ENCODE data around the gene APBB2.

APBB2 gene

DNA sequence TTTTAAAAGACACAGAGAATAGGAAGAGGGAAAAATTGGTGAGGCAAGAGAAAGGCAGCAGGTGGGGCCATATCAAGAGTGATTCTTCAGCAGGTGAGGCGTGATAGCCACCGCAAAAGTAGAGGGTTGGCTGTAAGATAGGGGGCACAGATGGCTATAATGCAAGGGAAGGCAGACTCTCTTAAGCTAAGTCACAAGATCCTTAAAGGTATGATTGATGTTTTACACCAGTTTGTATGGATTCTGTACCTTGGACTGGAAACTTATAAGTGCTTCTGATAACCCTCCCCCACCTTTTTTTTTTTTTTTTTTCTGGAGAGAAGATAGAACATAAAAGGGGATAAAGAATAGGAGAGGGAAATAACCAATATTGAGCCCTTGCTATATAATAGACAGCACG, 424.6 kb downstream of the APBB2 start:
- no peak for DNase-seq (ENCODE audit: low read depth in 1 of 2, low spot score in 1 of 2)

DNA sequence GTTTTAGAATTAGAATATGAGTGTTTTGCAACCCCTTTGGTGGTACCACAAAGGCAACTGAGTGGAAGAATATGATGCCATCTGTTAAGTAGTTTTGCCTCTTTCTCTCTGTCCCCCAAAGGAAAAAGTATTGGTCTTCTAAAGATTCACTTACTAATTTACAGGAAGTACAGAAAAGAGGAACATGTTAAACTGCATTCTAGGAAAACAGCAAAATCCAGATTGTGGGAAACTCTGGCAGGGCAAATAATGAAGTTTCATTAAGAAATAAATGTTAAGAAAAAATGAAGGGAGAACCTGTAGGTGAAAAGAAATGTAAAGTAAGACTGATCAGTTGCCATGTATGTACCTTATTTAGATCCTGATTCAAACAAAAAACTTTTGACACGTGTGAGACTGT, 425.3 kb downstream of the APBB2 start:
- no peak for DNase-seq (ENCODE audit: low read depth in 1 of 2, low spot score in 1 of 2)

DNA sequence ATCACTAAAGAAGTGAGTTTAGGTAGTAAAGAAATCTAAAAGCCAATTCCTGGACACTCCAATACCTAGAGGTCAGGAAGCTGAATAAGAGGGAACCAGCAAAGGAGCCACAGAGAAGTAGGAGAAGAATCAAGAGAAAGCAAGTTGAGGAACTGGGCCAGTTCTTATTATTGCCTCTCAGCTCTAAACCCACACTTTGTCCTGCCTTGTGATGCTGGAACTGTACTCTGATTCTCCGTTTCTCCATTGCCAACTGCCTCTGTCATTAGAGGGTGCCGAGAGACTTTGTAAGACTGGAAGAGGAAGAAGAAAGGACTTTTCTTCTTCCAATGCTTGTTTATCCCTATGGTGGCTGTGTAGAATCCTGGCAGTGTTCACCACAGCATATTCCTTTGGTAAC, 426.0 kb downstream of the APBB2 start:
- no peak for DNase-seq (ENCODE audit: low read depth in 1 of 2, low spot score in 1 of 2)

DNA sequence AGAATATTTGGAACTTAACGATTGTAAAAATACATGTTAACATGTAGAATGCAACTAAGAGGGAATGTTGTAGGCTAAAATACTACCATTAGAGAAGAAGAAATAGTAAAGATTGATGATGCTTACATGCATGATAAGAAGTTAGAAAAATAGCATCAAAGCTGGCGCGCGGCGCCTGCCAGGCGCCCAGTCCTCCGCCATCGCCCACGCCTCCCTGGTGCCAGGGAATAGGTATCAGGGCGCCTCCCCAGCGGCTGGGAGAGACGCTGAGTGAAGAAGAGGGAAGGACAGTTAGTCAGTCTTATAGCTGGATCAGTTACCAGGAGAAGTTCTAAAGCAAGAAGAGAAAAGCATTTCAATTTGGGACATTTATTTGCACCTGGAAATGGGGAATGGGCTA, 428.6 kb downstream of the APBB2 start:
- DNase-seq (ENCODE audit: low read depth in 1 of 2, low spot score in 1 of 2), result no peak

DNA sequence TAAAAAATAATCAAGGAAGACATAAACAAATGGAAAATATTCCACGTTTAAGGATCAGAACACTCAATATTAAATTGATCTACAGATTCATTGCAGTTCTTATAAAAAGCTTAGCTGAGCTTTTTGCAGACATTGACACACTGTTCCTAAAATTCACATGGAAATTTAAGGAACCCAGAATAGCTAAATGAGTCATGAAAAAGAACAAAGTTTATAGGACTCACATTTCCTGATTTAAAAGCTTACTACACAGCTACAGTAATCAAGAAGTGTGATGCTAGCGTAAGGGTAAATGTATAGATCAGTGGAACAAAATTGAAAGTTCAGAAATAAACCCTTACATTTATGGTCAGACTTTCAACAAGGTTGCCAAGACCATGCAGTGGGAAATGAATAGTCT, 431.5 kb downstream of the APBB2 start:
- no peak for DNase-seq (ENCODE audit: low read depth in 1 of 2, low spot score in 1 of 2)

DNA sequence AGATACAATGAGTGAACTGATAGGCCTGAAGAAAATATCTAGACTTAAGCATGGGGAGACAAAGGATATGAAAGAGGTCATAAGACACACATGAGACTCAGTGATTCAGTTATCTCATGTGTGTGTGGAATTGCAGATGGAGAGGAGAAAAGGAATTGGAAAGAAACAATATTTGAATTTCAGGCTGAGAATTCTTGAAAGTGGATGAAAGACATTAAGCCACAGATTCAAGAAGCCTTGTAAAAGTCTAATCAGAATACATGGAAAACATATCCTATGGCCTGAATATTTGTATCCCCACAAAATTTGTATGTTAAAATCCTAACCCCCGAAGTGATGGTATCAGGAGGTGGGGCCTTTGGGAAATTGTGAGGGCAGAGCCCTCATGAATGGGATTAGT, 436.3 kb downstream of the APBB2 start:
- no peak for DNase-seq (ENCODE audit: low read depth in 1 of 2, low spot score in 1 of 2)

DNA sequence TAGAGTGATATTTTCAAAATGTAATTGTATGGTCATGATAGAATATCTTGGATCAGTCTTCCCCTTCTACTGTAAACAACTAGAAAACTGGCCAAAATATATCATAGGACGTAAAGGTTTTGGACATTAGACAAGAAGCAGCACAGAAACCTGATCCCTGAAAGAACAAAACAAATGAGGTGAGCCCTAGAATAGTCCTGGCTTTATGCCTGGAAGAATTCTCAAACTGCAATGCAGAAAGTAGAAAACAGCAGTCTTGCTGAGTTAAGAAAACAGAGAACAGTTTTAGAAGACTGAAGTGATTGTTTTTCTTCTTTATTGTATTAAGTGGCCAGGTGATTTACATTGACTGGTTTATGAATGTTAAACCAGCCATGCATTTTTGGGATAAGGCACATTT, 445.1 kb downstream of the APBB2 start:
- DNase-seq (ENCODE audit: low read depth in 1 of 2, low spot score in 1 of 2), result no peak

DNA sequence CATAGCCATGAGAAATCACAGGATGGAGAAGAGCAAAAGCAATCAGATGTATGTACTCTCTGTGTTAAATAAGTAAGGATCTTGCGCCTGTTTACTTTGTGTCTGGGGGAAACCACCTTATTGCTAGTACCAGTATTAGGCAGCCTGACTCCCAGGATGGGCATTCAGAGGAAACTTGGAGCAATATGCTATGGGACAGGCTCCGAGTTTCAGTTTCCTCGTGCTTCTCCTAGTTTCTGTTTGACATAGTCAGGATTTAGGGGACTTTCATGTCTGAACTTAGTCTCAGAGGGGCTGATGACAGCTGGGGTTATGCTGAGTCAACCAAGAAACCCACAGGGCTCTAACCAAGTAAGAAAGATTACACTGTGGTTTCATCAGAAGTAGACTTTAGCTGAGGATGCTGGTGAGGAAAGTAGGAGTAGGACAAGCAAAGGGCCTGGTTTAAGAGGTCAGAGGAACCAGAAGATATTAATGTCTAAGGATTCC, 451.1 kb downstream of the APBB2 start:
- no peak for DNase-seq (ENCODE audit: low read depth in 1 of 2, low spot score in 1 of 2)
